HG02870 (cell line): ENCODE measurements around the gene VTI1A.

Experiments used
- ATAC-seq: cut with Tn5 transposase; IDR thresholded peaks from one replicate; pipeline ENCODE4 v1.9.1; 2021; ENCODE audit warnings: mild to moderate bottlenecking, moderate library complexity; ENCODE audit not compliant: unreplicated experiment

VTI1A gene

GRCh38 chr10:112799038-112799437 is 352.0 kb downstream of the VTI1A start:
- no peak for ATAC-seq

DNA sequence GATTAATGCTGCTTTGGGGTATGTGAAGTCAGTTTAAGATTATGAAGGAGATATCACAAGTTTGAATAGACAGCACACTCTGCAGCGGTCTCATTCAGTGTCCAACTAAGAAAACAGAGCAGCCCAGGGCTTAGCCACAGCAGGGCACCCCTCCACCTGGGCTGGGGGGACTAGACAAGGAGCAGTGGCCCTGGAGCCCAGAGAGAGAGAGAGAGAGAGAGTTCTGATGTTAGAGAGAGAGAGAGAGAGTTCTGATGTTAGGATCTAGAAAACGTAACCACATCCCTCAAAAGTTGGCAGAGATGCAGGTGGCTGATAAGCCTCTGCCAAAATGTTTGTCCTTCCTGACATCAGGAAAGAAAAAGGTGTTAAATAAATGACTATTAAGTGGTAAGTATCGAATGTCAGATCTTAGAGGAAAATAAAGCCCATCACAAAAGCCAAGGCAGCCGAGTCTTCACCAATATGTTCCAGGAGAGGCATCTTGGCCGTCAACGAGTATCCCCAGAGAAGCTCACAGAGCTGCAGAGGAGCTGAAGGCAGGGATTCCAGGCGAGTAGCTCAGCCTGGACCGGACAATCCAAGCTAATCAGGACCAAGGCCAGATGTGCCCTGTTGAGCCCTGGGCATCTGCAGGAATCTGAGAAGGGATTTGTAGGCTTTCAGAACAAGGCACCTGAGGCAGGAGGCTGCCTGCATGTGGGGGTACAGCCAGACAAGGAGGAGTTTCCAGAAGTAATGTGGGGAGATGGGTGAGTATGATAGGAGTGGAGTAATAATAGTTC is 352.9 kb downstream of the VTI1A start:
- ATAC-seq, result no peak

- no peak for ATAC-seq
Observed at GRCh38 chr10:112801004-112801403, 354.0 kb downstream of the VTI1A start.

- ATAC-seq, result no peak
Observed at GRCh38 chr10:112801748-112802147, 354.7 kb downstream of the VTI1A start.

GRCh38 chr10:112802411-112803022 is 355.5 kb downstream of the VTI1A start:
- ATAC-seq, result no peak

- no peak for ATAC-seq
Observed at GRCh38 chr10:112803961-112804401, 357.0 kb downstream of the VTI1A start.

GRCh38 chr10:112805254-112805590 is 358.2 kb downstream of the VTI1A start:
- no peak for ATAC-seq

DNA sequence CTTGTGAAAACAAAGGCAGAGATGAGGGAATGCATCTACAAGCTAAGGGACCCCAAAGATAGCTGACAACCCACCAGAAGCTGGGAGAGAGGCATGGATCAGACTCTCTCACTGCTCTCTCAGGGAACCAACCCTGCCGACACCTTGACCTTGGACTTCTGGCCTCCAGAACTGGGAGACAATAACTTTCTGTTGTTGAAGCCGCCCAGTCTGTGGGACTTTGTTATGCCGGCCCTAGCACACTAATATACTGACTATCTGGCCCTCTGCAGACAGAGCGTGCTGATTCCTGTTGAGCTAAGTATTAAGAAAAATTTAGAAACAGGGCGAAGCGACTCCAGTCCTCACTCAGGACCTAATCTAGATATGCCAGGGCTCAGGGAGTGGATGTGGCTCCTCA is 358.7 kb downstream of the VTI1A start:
- no peak for ATAC-seq

GRCh38 chr10:112807013-112807412 is 360.0 kb downstream of the VTI1A start:
- no peak for ATAC-seq

- no peak for ATAC-seq
Observed at GRCh38 chr10:112809736-112810135, 362.7 kb downstream of the VTI1A start.

GRCh38 chr10:112810711-112811151 is 363.7 kb downstream of the VTI1A start:
- ATAC-seq, result no peak

- ATAC-seq, result no peak
Observed at GRCh38 chr10:112811741-112812551, 364.9 kb downstream of the VTI1A start.

DNA sequence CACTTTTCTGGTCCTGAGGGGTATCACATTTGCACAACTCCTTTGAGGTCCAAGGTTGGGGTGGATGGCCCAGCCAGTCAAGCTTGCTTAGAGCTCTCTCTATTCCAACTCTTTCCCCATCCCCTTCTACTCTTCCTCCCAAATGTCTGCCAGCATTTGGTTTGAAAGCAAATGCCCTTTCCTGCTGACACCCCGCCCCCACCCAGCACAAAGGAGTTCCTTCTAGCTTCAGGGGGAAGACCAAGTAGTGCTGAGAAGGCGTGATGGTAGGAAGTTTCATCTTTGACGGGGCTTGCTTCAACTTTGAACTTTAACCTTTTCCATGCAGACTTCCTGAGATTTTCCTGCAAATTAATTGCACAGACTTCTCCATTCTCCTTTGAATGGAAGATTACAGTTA is 365.6 kb downstream of the VTI1A start:
- no peak for ATAC-seq

- ATAC-seq, result no peak
Observed at GRCh38 chr10:112813866-112814591, 367.0 kb downstream of the VTI1A start.

DNA sequence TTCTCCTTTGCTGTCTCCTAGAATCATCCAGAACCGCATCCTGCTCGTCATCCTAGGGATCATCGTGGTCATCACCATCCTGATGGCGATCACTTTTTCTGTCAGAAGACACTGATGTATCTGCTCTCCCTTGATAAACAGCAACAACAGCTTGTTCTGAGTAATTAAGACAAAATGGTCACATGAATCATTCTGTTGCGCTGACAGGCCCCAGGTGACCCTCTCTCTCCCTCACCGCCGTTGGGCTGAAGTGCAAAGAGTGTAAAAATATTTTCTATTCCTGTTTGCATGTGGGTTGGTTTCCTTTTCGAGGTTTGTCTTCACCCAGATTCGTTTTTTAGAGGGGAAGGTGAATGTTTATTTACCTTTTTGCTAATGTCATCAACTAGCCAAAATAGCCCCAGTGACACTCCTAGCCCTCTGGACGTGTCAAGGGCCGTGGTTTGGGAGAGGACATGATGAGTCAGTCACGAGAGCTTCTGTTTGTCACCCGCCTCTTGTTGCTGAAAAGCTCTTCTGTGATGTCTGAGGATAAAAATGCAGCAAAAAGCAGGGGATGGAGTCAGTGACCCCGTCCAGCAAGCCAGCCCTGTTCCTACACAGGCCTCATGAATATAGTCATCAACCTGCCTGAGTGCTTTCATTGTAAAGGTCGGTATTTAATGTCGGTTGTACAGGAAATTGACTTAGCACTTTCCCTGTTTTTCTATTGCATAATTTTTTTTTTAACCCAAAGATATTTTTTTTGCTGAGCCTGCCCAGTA is 368.4 kb downstream of the VTI1A start:
- no peak for ATAC-seq

DNA sequence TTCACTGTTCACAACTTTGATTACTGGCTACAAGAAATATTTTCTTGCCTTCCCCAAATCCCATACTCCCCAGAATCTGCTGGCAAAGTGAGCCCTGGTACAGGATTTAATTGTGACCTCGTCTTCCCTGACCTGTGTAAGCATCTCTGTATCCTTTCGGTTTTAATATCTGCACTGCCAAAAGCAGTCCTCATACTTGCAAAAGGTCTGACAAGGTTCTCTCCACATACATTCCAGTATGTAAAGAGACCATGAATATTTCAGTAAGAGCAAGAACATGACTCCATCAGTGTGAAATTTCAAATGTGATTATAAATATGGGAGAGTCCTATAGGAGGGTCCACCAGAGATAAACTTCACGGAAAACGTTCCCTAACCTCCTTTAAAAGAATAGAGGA is 369.0 kb downstream of the VTI1A start:
- ATAC-seq, result no peak

GRCh38 chr10:112816891-112817290 is 369.9 kb downstream of the VTI1A start:
- ATAC-seq, result no peak

DNA sequence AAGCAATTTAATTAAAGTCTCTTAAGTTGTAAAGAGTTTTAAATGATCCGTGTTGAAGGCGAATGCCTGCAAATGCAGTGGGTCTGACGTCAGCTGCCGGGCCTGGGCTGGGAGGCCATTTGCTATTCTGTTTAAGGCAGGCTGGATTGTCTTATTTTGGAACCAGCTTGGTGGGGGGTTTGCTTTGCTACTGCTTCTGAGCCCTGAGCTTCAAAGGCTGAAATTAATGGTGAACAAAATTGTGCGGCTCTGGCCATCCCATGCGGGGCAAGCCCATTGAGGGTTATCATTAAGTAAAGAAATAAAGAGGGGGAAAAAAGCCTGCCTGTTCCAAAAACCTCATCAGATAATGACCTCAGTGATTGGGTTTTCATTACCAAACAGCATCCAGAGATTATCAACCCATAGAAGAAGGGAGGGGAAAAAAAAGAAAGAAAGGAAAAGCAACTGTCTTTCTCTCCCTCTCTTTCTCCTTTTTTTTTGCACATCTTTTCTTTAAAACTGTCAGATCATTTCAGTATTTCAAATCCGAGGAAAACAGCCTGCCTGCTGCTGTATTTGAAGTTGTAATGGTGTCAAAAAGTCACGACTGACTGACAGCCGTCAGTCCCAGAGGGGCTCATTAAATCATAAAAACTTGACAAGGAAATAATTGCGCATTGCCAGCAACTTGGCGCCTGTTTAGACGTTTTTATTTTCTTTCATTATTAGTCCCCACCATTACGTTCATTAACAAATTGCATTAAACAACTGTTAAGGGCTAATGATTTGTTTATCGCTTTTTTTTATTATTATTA is 371.2 kb downstream of the VTI1A start:
- no peak for ATAC-seq

GRCh38 chr10:112819231-112819630 is 372.2 kb downstream of the VTI1A start:
- no peak for ATAC-seq

- ATAC-seq, result no peak
Observed at GRCh38 chr10:112820320-112820719, 373.3 kb downstream of the VTI1A start.
